ENCODE results near the gene PIH1D1. TPM values are rescaled to one million over a fixed set of nuclear protein-coding genes. Genes with fewer than 3 reads are reported as not detected.

PIH1D1 gene
- total RNA-seq, 2 donors from 2014 or later, result 62.9 to 74.1 TPM

DNA sequence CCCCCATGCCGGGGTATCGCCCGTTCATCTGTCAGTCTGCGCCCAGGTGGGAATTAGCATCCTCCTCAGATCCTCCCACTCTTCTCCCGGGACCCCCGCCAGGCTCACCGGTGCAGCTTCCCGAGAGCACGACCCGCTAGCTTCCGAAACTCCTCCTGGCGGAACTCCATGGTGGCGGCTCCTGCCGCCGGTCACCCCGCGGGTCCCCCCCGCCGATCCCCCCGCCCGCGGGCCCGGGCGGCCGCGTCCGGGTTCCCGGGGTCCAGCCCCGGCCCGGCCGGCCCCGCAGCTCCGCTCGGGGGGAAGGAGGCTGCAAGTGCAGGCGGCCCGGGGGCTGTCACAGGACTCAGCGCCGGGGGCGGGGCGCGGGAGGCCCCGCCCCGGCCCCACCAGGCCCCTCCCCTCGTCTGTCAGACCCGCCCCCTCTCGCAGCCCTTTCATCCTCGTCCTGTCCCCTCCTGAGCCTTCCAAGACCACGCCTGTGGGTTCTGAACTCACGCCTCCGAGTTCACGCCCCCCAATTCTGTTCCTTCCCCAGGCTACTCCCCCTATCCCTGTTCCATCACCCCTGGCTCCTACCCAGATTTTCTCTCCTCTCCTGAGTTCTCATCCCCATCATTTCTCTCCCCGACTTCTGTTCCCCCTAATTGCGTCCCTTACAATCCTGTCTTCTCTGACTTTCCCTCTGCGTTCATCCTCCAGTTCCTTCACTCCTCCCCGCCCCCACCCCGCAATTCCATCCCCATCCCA lies 10.2 kb downstream of the PIH1D1 start, which contains the start of gene SLC17A7:
Gene SLC17A7, minus strand, starts transcription at position 318 of the 750 bp plus-strand sequence. Its CDS starts 148 bp downstream, at position 170.
- DNase-seq, result peak in 1 of 2 donors; percentile 49
- no peak for ATAC-seq
- intact Hi-C loops (cut with DNase I, micrococcal nuclease), result loop anchor here in 1 of 2 donors (5.0 kb wide), 1 partner anchor 49 kb away; no protein-coding TSS in a partner anchor

DNA sequence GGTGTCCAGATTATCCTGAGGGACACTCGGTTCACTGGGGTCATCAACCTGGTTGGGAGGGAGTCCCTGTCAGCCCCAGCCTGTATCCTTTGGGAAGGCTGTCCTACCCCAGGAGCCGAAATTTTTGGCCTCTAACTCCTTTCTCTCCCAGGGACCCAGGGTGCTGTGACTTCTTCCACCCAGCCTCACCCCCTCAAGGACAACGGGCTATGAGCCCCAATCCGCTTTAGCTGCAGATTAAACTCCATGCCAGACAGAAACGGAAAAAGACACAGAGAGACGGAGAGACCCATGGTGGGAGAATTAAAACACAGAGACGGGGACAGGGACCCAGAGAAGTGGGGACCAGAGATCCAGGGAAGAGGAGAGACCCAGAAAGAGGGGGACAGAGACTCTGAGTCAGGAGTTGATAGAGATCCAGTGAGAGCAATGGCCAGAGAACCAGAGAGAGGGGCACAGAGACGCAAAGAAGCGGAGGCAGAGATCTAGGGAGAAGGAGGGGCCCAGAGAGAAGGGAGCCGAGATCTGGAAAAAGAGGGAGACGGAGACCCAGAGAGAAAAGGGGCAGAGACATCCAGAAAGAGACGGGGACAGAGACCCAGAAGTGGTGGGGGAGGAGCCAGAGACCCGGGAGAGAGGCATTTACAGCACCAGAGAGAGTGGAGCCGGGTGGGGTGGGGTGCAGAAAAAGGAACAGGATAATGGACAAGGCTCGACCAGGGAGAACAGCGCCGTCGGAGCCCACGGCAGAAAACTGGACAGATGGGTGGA lies 11.0 kb downstream of the PIH1D1 start:
- no peak for DNase-seq
- ATAC-seq, result no peak
- intact Hi-C loops (cut with DNase I, micrococcal nuclease), result loop anchor here in 1 of 2 donors (5.0 kb wide), 1 partner anchor 48 kb away; no protein-coding TSS in a partner anchor

DNA sequence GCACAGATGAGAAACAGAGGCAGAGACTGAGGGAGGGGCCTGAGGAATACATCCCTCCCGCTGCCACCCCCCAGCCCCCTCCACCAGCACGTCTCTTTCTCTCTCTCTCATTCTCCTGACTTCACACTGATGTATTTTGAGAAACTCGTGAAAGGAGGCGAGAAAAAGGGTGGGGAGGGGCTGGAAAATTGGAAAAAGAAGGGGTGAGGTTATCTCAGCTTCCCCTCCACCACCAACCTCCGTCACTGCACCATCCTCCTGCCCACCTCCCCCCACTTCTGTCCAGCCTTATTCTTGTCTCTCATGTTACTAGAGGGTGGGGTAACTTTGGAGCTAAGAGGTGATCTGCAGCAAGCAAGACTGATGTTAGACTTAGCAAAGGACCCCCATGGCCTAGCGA lies 11.8 kb downstream of the PIH1D1 start:
- no peak for ATAC-seq
- intact Hi-C loops (cut with DNase I, micrococcal nuclease), result loop anchor here in 1 of 2 donors (5.0 to 10.0 kb wide), 2 partner anchors 48 to 175 kb away; no protein-coding TSS in a partner anchor
- no peak for DNase-seq

DNA sequence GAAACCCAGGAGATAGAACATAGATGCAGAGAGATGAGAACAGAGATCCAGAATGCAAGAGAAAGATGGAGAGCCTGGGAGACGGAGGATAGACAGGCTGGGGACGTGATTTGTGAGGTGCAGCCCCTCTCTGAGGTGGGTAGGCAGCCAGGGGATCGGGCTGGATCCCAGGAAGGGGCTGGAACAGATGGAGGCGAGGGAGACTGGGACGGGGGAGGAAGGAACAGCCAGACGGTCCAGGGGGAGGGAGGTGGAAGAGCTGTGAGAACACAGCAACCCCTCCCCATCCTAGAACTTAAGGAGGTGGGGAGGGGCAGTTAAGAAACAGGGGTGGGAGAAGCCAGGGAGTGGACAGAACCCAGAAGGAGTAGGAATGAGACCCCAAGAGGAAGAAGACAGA lies 13.4 kb downstream of the PIH1D1 start:
- DNase-seq, result no peak
- ATAC-seq, result no peak
- intact Hi-C loops (cut with DNase I, micrococcal nuclease), result loop anchor here in 1 of 2 donors (10.0 kb wide), 1 partner anchor 173 kb away; no protein-coding TSS in a partner anchor

DNA sequence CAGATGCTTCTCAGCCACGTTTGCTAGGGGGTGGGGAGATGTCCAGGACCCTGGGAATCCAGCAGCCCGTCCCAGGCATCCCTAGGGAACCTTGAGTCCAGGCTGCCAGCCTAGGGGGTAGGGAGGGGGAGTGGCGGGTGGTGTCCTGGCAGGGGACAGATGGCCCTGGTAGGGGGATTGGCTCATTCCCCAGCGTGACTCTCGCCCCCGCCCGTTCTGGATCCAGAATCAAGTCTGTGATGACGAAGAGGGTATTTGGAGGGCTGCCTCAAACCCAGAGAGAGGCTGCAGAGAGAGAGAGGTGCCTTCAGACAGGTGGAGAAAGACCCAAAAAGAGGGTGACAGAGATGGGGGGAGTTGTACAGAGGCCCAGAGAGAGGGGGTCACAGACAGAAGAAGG lies 14.4 kb downstream of the PIH1D1 start:
- intact Hi-C loops (cut with DNase I, micrococcal nuclease), result loop anchor here in 1 of 2 donors (10.0 kb wide), 1 partner anchor 172 kb away; no protein-coding TSS in a partner anchor
- DNase-seq (no peak), ATAC-seq (no peak)

- DNase-seq (no peak), ATAC-seq (no peak)
- intact Hi-C loops (cut with DNase I, micrococcal nuclease), result loop anchor here in 1 of 2 donors (10.0 kb wide), 1 partner anchor 172 kb away; no protein-coding TSS in a partner anchor
These were observed 15.1 kb downstream of the PIH1D1 start for GRCh38 chr19:49436381-49437017.

DNA sequence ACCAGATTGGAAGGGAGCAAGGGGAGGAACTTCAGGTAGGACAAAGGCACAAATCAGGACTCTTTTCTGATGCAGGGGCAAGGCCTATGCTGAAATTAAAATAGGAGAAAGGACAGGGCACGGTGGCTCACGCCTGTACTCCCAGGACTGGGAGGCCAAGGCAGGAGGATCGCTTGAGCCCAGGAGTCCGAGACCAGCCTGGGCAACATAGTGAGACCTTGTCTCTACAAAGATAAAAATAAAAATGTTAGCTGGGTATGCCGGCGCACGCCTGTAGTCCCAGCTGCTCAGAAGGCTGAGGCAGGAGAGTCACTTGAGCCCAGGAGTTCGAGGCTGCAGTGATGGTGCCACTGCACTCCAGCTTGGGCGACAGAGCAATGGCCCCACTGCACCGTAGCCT lies 15.9 kb downstream of the PIH1D1 start:
- intact Hi-C loops (cut with DNase I, micrococcal nuclease), result loop anchor here in 1 of 2 donors (10.0 kb wide), 1 partner anchor 171 kb away; no protein-coding TSS in a partner anchor
- ATAC-seq (no peak), DNase-seq (no peak)

- DNase-seq (no peak), ATAC-seq (no peak)
- intact Hi-C loops (cut with DNase I, micrococcal nuclease), result loop anchor here in 1 of 2 donors (10.0 kb wide), 1 partner anchor 170 kb away; no protein-coding TSS in a partner anchor
These were observed 16.6 kb downstream of the PIH1D1 start for GRCh38 chr19:49434907-49435583.

- no peak for DNase-seq
- intact Hi-C loops (cut with DNase I, micrococcal nuclease), result loop anchor here in 1 of 2 donors (10.0 kb wide), 1 partner anchor 169 kb away; no protein-coding TSS in a partner anchor
- no peak for ATAC-seq
These were observed 18.2 kb downstream of the PIH1D1 start for GRCh38 chr19:49433240-49433901.

- intact Hi-C loops (cut with DNase I, micrococcal nuclease), result loop anchor here in 1 of 2 donors (10.0 kb wide), 1 partner anchor 168 kb away; no protein-coding TSS in a partner anchor
- peak; percentile 49 to 66 for DNase-seq
- peak; percentile 97 for ATAC-seq
These were observed 19.2 kb downstream of the PIH1D1 start for GRCh38 chr19:49432141-49433073.

GRCh38 chr19:49431330-49431749 lies 20.3 kb downstream of the PIH1D1 start:
- no peak for ATAC-seq
- intact Hi-C loops (cut with DNase I, micrococcal nuclease), result loop anchor here in 1 of 2 donors (10.0 kb wide), 1 partner anchor 167 kb away; no protein-coding TSS in a partner anchor
- no peak for DNase-seq

GRCh38 chr19:49430678-49431329 lies 20.8 kb downstream of the PIH1D1 start:
- DNase-seq (no peak), ATAC-seq (no peak)
- intact Hi-C loops (cut with DNase I, micrococcal nuclease), result loop anchor here in 1 of 2 donors (10.0 kb wide), 1 partner anchor 166 kb away; no protein-coding TSS in a partner anchor

DNA sequence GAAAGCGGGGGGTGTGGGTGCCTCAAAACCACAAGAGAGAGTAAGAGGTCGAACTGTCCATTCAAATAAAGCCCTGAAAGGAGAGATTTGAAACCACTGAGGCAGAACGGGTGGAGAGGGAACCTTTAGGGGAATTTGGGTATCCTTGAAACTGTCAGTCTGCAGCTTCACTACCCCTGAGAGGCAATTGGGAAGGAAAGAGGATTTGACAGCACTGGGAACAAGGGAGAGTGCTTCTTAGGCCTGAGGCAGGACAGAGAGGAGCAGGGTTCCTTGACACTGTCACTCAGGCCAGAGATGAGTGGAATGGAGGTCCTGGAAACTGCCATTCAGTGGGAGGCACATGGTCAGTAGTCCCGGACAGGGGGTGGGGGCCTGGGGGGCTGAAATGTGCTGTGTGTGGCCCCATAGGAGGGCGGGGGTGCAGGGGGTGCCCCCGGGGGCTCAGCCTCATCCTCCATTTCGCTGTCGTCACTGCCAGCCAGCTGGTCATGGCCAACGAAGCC lies 21.4 kb downstream of the PIH1D1 start:
- intact Hi-C loops (cut with DNase I, micrococcal nuclease), result loop anchor here in 1 of 2 donors (10.0 kb wide), 1 partner anchor 165 kb away; no protein-coding TSS in a partner anchor
- DNase-seq (no peak), ATAC-seq (no peak)

- DNase-seq (no peak), ATAC-seq (no peak)
- intact Hi-C loops (cut with DNase I, micrococcal nuclease), result no loop called here
These were observed 22.8 kb downstream of the PIH1D1 start for GRCh38 chr19:49428547-49429451.

Data from left colon (tissue), 2 donors.